ENCODE measurements around the gene ELAVL3.
"Not testable (repeated sequence)": the region's sequence is repeated elsewhere in the genome, so short reads cannot be mapped to it uniquely, and the experiment has no call there.

ELAVL3 gene

DNA sequence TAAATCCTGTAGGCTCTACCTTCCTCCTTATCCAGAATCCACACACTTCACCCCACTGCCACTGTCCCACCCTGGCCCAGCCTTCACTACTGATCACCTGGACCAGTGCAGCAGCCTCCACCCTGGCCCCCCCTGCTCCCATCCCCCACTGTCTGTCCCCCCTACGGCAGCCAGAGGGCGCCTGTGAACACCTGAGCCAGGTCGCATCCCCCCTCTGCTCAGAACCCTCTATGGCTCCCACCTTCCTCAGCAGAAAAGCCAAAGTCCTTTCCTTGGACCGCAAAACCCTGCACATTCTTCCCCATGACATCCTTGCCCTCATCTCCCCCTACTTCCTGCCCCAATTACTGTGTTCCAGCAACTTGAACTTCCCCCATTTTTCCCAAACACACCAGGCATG, 20.6 kb downstream of the ELAVL3 start:
- Histone ChIP-seq H2BK120ac (ENCODE audit: low read depth, low read length) (no peak overlapping the region), H3K27ac (ENCODE audit: low read depth, low read length) (no peak overlapping the region), H3K23ac (ENCODE audit: low read length) (no peak overlapping the region), H3K18ac (ENCODE audit: low read length) (no peak overlapping the region), H3K9ac (ENCODE audit: low read length) (no peak overlapping the region), H3K4ac (ENCODE audit: low read depth, low read length) (no peak overlapping the region), H2BK15ac (replicated peaks; ENCODE audit: low read depth) (no peak overlapping the region), H2BK5ac (ENCODE audit: low read length) (no peak overlapping the region), H3K79me1 (ENCODE audit: low read length) (no peaks in the 10 kb centered on the region), H4K5ac (ENCODE audit: low read length) (no peak overlapping the region), H4K8ac (ENCODE audit: low read depth, low read length) (no peak overlapping the region), H3K56ac (ENCODE audit: low read length) (no peak overlapping the region), H3K4me1 (ENCODE audit: control insufficient read depth, low read depth, low read length) (no peaks in the 10 kb centered on the region), H3K36me3 (ENCODE audit: control insufficient read depth, insufficient read depth, low read length) (no peaks in the 10 kb centered on the region), H3K4me2 (ENCODE audit: low read length) (no peak overlapping the region), H2AK5ac (ENCODE audit: low read length) (no peak overlapping the region), H3K79me2 (ENCODE audit: control insufficient read depth, insufficient read depth, low read length) (no peaks in the 10 kb centered on the region), H3K27me3 (ENCODE audit: insufficient read depth, low read length, poor library complexity) (no peaks in the 10 kb centered on the region), H3K4me3 (ENCODE audit: low read length) (no peak overlapping the region)
- DNase-seq = no peak
- WGBS (ENCODE audit: extremely low coverage, insufficient coverage, low lambda C conversion rate) = no CpG with 5 or more reads among the region's 4 CpGs

DNA sequence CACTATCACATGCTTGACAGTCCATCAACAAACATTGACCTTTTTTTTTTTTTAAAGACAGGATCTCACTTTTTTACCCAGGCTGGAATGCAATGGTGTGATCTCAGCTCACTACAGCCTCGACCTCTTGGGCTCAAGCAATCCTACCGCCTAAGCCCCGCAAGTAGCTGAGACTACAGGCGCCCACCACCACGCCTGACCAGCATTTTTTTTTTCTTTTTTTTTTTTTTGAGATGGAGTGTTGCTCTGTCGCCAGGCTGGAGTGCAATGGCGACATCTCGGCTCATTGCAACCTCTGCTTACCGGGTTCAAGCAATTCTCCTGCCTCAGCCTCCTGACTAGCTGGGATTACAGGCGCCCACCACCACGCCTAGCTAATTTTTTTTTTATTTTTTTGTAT, 21.9 kb downstream of the ELAVL3 start:
- H3K27ac ChIP-seq (ENCODE audit: low read depth, low read length); H3K4me1 ChIP-seq (ENCODE audit: control insufficient read depth, low read depth, low read length); H3K18ac ChIP-seq (ENCODE audit: low read length); H3K36me3 ChIP-seq (ENCODE audit: control insufficient read depth, insufficient read depth, low read length); H2BK120ac ChIP-seq (ENCODE audit: low read depth, low read length); H3K79me1 ChIP-seq (ENCODE audit: low read length); H4K5ac ChIP-seq (ENCODE audit: low read length); H2AK5ac ChIP-seq (ENCODE audit: low read length); H3K27me3 ChIP-seq (ENCODE audit: insufficient read depth, low read length, poor library complexity); H3K23ac ChIP-seq (ENCODE audit: low read length); H3K4me2 ChIP-seq (ENCODE audit: low read length); H3K79me2 ChIP-seq (ENCODE audit: control insufficient read depth, insufficient read depth, low read length); H3K9ac ChIP-seq (ENCODE audit: low read length); DNase-seq; H2BK5ac ChIP-seq (ENCODE audit: low read length); H3K56ac ChIP-seq (ENCODE audit: low read length); H2BK15ac ChIP-seq (replicated peaks; ENCODE audit: low read depth); H3K4me3 ChIP-seq (ENCODE audit: low read length); H3K4ac ChIP-seq (ENCODE audit: low read depth, low read length); H4K8ac ChIP-seq (ENCODE audit: low read depth, low read length): not testable (repeated sequence)
- no CpG with 5 or more reads among the region's 11 CpGs for WGBS (ENCODE audit: extremely low coverage, insufficient coverage, low lambda C conversion rate)

DNA sequence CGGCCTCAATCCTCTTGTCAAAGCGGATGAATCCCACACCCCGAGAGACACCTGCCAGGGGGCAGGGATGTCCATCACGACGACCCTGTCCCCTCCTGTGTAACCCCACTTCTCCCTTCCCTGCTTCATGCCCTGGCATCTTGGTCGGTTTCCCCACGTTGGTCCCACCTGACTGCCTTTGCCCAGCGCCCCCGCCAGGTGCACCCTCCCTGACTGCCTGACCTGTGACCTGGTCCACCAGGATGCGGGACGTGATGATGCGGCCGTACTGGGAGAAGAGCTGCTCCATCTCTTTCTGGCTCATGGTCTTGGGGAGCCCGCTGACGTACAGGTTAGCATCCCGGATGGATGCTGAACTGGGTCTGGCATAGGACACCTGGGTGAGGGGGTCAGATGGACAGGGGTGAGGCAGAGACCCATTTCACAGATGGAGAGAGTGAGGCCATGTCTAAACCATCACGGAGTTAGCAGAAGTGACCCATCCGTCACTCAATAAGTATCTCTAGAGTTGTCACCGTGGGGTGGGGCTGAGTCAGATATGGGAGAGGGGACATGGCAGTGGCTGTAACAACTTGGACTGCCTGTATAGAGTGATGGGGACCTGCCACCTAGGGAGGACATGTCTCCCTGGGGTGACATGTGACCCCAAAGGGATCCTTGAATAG, 22.5 kb downstream of the ELAVL3 start:
- Histone ChIP-seq H2AK5ac (ENCODE audit: low read length) (no peak overlapping the region), H3K56ac (ENCODE audit: low read length) (no peak overlapping the region), H3K4ac (ENCODE audit: low read depth, low read length) (no peak overlapping the region), H3K27me3 (ENCODE audit: insufficient read depth, low read length, poor library complexity) (no peaks in the 10 kb centered on the region), H2BK5ac (ENCODE audit: low read length) (no peak overlapping the region), H3K79me1 (ENCODE audit: low read length) (no peaks in the 10 kb centered on the region), H3K18ac (ENCODE audit: low read length) (no peak overlapping the region), H4K8ac (ENCODE audit: low read depth, low read length) (no peak overlapping the region), H2BK120ac (ENCODE audit: low read depth, low read length) (no peak overlapping the region), H3K4me1 (ENCODE audit: control insufficient read depth, low read depth, low read length) (no peaks in the 10 kb centered on the region), H3K9ac (ENCODE audit: low read length) (no peak overlapping the region), H3K36me3 (ENCODE audit: control insufficient read depth, insufficient read depth, low read length) (no peaks in the 10 kb centered on the region), H3K79me2 (ENCODE audit: control insufficient read depth, insufficient read depth, low read length) (no peaks in the 10 kb centered on the region), H3K27ac (ENCODE audit: low read depth, low read length) (no peak overlapping the region), H4K5ac (ENCODE audit: low read length) (no peak overlapping the region), H3K4me2 (ENCODE audit: low read length) (no peak overlapping the region), H3K4me3 (ENCODE audit: low read length) (no peak overlapping the region), H2BK15ac (replicated peaks; ENCODE audit: low read depth) (no peak overlapping the region), H3K23ac (ENCODE audit: low read length) (no peak overlapping the region)
- no CpG with 5 or more reads among the region's 19 CpGs for WGBS (ENCODE audit: extremely low coverage, insufficient coverage, low lambda C conversion rate)
- DNase-seq = no peak

DNA sequence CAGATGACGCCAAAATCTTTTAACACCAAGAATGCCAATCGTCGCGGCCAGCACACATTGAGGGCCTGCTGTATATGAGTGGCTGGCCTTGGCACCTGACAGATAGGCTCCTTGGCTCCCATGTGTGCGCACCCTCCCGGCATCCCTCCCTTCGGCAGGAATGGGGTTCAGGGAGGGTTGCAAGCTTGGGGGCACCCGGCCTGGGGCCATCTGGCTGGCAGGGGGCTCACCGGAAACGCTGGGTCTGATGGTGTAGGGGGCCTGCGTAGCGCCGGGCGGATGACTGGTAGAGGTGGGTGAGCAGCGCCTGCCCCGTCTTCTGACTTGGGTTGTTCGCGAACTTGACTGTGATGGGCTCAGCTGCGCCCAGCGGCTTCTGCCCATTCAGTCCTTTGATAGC, 23.0 kb downstream of the ELAVL3 start:
- no peak overlapping the region for H2BK5ac ChIP-seq (ENCODE audit: low read length)
- H4K8ac ChIP-seq (ENCODE audit: low read depth, low read length) = no peak overlapping the region
- WGBS (ENCODE audit: extremely low coverage, insufficient coverage, low lambda C conversion rate) = no CpG with 5 or more reads among the region's 20 CpGs
- no peak overlapping the region for H2BK15ac ChIP-seq (replicated peaks; ENCODE audit: low read depth)
- H3K18ac ChIP-seq (ENCODE audit: low read length) = no peak overlapping the region
- H3K4me3 ChIP-seq (ENCODE audit: low read length) = no peak overlapping the region
- no peaks in the 10 kb centered on the region for H3K79me1 ChIP-seq (ENCODE audit: low read length)
- no peaks in the 10 kb centered on the region for H3K36me3 ChIP-seq (ENCODE audit: control insufficient read depth, insufficient read depth, low read length)
- no peak overlapping the region for H3K56ac ChIP-seq (ENCODE audit: low read length)
- H3K23ac ChIP-seq (ENCODE audit: low read length) = no peak overlapping the region
- H3K4me2 ChIP-seq (ENCODE audit: low read length) = no peak overlapping the region
- no peaks in the 10 kb centered on the region for H3K27me3 ChIP-seq (ENCODE audit: insufficient read depth, low read length, poor library complexity)
- H3K4me1 ChIP-seq (ENCODE audit: control insufficient read depth, low read depth, low read length) = no peaks in the 10 kb centered on the region
- no peaks in the 10 kb centered on the region for H3K79me2 ChIP-seq (ENCODE audit: control insufficient read depth, insufficient read depth, low read length)
- H2BK120ac ChIP-seq (ENCODE audit: low read depth, low read length) = no peak overlapping the region
- no peak overlapping the region for H3K9ac ChIP-seq (ENCODE audit: low read length)
- H3K4ac ChIP-seq (ENCODE audit: low read depth, low read length) = no peak overlapping the region
- DNase-seq = no peak
- no peak overlapping the region for H4K5ac ChIP-seq (ENCODE audit: low read length)
- H3K27ac ChIP-seq (ENCODE audit: low read depth, low read length) = no peak overlapping the region
- no peak overlapping the region for H2AK5ac ChIP-seq (ENCODE audit: low read length)

DNA sequence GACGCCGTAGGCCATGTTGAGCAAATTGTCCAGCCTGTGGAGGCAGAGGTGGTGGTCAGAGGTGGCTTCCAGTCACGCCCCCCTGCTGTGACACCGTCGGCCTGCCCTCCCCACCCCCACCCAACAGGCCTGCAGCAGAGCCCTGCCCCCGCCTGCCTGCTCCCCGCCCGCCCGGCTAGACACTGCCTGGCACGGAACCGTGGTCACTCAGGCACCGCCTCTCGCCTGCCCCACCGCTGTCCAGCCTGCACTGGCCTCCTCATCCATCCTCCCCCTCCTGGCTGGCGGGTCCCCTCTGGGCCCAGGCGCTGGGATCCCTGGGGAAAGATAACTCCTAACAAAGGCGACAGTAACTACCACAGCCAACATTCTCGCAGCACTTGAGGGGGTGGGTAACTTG, 23.7 kb downstream of the ELAVL3 start:
- H3K36me3 ChIP-seq (ENCODE audit: control insufficient read depth, insufficient read depth, low read length) = no peaks in the 10 kb centered on the region

DNA sequence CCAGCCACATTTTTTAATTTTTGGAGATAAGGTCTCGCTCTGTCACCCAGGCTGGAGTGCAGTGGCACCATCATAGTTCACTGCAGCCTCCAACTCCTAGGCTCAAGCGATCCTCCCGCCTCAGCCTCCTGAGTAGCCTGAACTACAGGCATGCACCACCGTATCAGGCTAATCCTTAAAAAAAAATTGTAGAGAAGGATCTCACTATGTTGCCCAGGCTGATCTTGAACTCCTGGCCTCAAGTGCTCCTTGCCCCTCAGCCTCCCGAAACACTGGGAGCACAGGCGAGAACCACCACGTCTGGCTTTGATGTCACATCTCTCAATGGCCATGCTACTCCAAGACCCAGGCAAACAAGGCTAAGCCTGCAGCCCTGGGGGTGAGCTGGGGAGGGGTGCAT, 24.2 kb downstream of the ELAVL3 start:
- no peaks in the 10 kb centered on the region for H3K79me2 ChIP-seq (ENCODE audit: control insufficient read depth, insufficient read depth, low read length)
- no peaks in the 10 kb centered on the region for H3K27me3 ChIP-seq (ENCODE audit: insufficient read depth, low read length, poor library complexity)
- no CpG with 5 or more reads among the region's 7 CpGs for WGBS (ENCODE audit: extremely low coverage, insufficient coverage, low lambda C conversion rate)
- H2BK5ac ChIP-seq (ENCODE audit: low read length) = no peak overlapping the region
- no peaks in the 10 kb centered on the region for H3K79me1 ChIP-seq (ENCODE audit: low read length)
- no peaks in the 10 kb centered on the region for H3K36me3 ChIP-seq (ENCODE audit: control insufficient read depth, insufficient read depth, low read length)
- no peak overlapping the region for H3K4me3 ChIP-seq (ENCODE audit: low read length)
- no peak overlapping the region for H3K4ac ChIP-seq (ENCODE audit: low read depth, low read length)
- no peak overlapping the region for H2BK120ac ChIP-seq (ENCODE audit: low read depth, low read length)
- H3K9ac ChIP-seq (ENCODE audit: low read length) = no peak overlapping the region
- no peak overlapping the region for H2BK15ac ChIP-seq (replicated peaks; ENCODE audit: low read depth)
- no peak overlapping the region for H3K4me2 ChIP-seq (ENCODE audit: low read length)
- no peak for DNase-seq
- no peak overlapping the region for H4K8ac ChIP-seq (ENCODE audit: low read depth, low read length)
- no peak overlapping the region for H2AK5ac ChIP-seq (ENCODE audit: low read length)
- no peak overlapping the region for H3K23ac ChIP-seq (ENCODE audit: low read length)
- H3K18ac ChIP-seq (ENCODE audit: low read length) = no peak overlapping the region
- no peak overlapping the region for H3K27ac ChIP-seq (ENCODE audit: low read depth, low read length)
- H3K56ac ChIP-seq (ENCODE audit: low read length) = no peak overlapping the region
- H3K4me1 ChIP-seq (ENCODE audit: control insufficient read depth, low read depth, low read length) = no peaks in the 10 kb centered on the region
- H4K5ac ChIP-seq (ENCODE audit: low read length) = no peak overlapping the region

More for the DNA sequence above, 23.7 kb downstream of the ELAVL3 start:
- no peak for DNase-seq
- Histone ChIP-seq H4K8ac (ENCODE audit: low read depth, low read length) (no peak overlapping the region), H3K79me2 (ENCODE audit: control insufficient read depth, insufficient read depth, low read length) (no peaks in the 10 kb centered on the region), H2BK120ac (ENCODE audit: low read depth, low read length) (no peak overlapping the region), H3K18ac (ENCODE audit: low read length) (no peak overlapping the region), H3K79me1 (ENCODE audit: low read length) (no peaks in the 10 kb centered on the region), H3K27ac (ENCODE audit: low read depth, low read length) (no peak overlapping the region), H3K4me1 (ENCODE audit: control insufficient read depth, low read depth, low read length) (no peaks in the 10 kb centered on the region), H3K56ac (ENCODE audit: low read length) (no peak overlapping the region), H3K4ac (ENCODE audit: low read depth, low read length) (no peak overlapping the region), H2AK5ac (ENCODE audit: low read length) (no peak overlapping the region), H3K27me3 (ENCODE audit: insufficient read depth, low read length, poor library complexity) (no peaks in the 10 kb centered on the region), H2BK15ac (replicated peaks; ENCODE audit: low read depth) (no peak overlapping the region), H3K9ac (ENCODE audit: low read length) (no peak overlapping the region), H2BK5ac (ENCODE audit: low read length) (no peak overlapping the region), H3K4me3 (ENCODE audit: low read length) (no peak overlapping the region), H3K23ac (ENCODE audit: low read length) (no peak overlapping the region), H3K4me2 (ENCODE audit: low read length) (no peak overlapping the region), H4K5ac (ENCODE audit: low read length) (no peak overlapping the region)
- WGBS (ENCODE audit: extremely low coverage, insufficient coverage, low lambda C conversion rate) = no CpG with 5 or more reads among the region's 18 CpGs
